GM21786 (cell line): ENCODE measurements around the gene FCRL2.

ENCODE experiments used
- ATAC-seq: cut with Tn5 transposase; IDR thresholded peaks from one replicate; pipeline ENCODE4 v1.9.1; 2021; ENCODE audit not compliant: unreplicated experiment

Gene FCRL2

GRCh38 chr1:157776971-157777391, at the start of gene FCRL2:
FCRL2 (minus strand) TSS chr1:157777132; CDS start chr1:157777073, 59 bp downstream.
- ATAC-seq = peak; percentile 58

GRCh38 chr1:157820299-157820698, 43.4 kb upstream of the FCRL2 start:
- ATAC-seq = no peak

GRCh38 chr1:157819896-157820295, 43.0 kb upstream of the FCRL2 start, which contains the start of gene FCRL1:
FCRL1 (minus strand) TSS chr1:157820120; CDS start chr1:157820037, 83 bp downstream.
- ATAC-seq = no peak

- ATAC-seq = no peak
These were observed 42.3 kb upstream of the FCRL2 start for GRCh38 chr1:157819215-157819614.

GRCh38 chr1:157813269-157813668, 36.3 kb upstream of the FCRL2 start:
- no peak for ATAC-seq

- peak; percentile 82 for ATAC-seq
These were observed 29.7 kb upstream of the FCRL2 start for GRCh38 chr1:157806431-157807149.

GRCh38 chr1:157803851-157804250, 26.9 kb upstream of the FCRL2 start:
- ATAC-seq = no peak

GRCh38 chr1:157799996-157800395, 23.1 kb upstream of the FCRL2 start:
- ATAC-seq = no peak

GRCh38 chr1:157798211-157798610, 21.3 kb upstream of the FCRL2 start:
- ATAC-seq = no peak

- no peak for ATAC-seq
These were observed 8.3 kb upstream of the FCRL2 start for GRCh38 chr1:157785248-157785647.

- no peak for ATAC-seq
These were observed 7.9 kb upstream of the FCRL2 start for GRCh38 chr1:157784801-157785200.

- no peak for ATAC-seq
These were observed 6.0 kb upstream of the FCRL2 start for GRCh38 chr1:157782931-157783330.

- ATAC-seq = no peak
These were observed 4.1 kb upstream of the FCRL2 start for GRCh38 chr1:157781048-157781447.

GRCh38 chr1:157775101-157775870, 1.6 kb downstream of the FCRL2 start:
- ATAC-seq = no peak

GRCh38 chr1:157774412-157774811, 2.5 kb downstream of the FCRL2 start:
- no peak for ATAC-seq

GRCh38 chr1:157773493-157774350, 3.2 kb downstream of the FCRL2 start:
- ATAC-seq = no peak

GRCh38 chr1:157771661-157772425, 5.1 kb downstream of the FCRL2 start:
- ATAC-seq = no peak

- no peak for ATAC-seq
These were observed 6.4 kb downstream of the FCRL2 start for GRCh38 chr1:157770442-157771043.

- ATAC-seq = no peak
These were observed 10.1 kb downstream of the FCRL2 start for GRCh38 chr1:157766792-157767191.

GRCh38 chr1:157758018-157758417, 18.9 kb downstream of the FCRL2 start:
- no peak for ATAC-seq
